Fibroblast of skin of scalp (primary cell): ENCODE data around the gene PIAS4.

Experiments used
- DNase-seq: peaks from one replicate; pipeline ENCODE4 v3.0.0-alpha.2; 2013

Gene PIAS4

DNA sequence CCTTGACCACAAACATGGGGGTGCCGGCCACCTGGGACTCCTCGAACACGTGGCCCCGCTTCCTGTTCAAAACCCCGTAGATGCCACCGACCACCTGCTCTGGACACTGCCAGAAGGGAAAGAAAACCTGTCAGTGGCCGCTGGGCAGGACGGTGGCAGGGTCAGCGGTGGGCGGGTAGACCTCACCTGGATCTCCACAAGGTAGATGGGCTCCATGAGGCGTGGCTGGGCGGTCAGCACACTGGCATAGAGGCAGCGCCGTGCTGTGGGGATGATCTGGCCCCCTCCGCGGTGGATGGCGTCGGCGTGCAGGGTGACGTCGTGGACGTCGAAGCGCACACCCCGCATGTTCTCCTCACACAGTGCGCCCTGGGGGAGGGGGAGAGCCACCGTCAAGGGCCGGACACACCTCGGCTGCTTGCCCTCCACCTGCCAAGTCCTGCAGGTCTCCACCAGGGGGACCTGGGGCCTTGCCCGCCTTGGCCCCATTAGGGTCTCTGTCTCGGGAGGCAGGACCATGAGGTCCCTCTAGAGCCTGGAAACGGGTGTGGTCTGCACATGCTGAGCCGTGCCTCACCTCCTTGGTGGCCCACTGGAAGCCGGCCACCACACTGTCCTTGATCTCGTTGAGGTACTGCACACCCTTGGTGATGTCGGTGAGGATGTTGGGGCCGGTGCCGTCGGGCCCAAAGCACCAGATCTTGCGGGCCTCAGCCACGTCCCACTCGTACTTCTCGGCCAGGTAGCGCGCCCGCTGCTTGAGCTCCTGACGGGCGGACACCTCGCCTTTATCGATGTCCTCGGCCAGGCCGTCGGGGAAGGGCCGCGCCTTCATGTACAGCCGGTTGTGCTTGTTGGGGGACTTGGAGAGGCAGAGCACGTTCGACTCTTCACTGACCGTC lies 30.0 kb upstream of the PIAS4 start:
- no peak for DNase-seq

DNA sequence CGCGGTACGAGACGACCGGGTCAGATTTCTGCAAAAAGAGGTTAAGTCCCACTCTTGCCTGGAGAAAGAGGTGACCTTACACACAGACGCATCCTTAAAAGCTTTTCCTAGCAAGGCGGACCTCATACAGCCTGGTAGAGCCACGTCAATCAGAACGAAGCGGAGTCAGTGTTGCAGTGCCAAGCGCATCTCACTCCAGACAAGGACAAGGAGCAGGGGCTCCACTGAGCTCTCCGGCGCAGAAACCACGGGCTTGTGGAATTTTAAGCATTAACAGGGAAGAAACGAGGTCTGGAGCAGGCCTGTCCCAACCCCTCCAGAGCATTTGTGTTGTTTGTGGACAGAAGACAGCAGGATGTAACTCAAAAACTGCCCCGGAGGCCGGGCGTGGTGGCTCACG lies 29.4 kb upstream of the PIAS4 start:
- DNase-seq, result no peak

DNA sequence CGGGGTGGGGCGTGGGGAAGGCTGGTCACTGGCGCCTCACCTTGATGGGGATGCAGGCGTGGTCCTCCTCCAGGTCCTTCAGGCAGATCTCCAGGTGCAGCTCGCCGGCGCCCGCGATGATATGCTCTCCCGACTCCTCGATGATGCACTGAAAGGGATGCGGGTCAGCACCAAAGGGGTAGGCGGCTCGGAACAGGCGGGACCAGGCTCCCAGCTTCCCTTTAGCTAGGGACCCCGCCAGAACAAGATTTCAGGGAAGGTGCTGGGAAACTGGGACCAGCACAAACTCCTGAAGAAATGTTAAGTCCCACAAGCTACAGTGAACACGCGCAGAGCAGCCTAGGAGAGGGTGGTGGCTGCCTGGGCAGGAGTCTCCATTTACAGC lies 28.3 kb upstream of the PIAS4 start:
- no peak for DNase-seq

DNA sequence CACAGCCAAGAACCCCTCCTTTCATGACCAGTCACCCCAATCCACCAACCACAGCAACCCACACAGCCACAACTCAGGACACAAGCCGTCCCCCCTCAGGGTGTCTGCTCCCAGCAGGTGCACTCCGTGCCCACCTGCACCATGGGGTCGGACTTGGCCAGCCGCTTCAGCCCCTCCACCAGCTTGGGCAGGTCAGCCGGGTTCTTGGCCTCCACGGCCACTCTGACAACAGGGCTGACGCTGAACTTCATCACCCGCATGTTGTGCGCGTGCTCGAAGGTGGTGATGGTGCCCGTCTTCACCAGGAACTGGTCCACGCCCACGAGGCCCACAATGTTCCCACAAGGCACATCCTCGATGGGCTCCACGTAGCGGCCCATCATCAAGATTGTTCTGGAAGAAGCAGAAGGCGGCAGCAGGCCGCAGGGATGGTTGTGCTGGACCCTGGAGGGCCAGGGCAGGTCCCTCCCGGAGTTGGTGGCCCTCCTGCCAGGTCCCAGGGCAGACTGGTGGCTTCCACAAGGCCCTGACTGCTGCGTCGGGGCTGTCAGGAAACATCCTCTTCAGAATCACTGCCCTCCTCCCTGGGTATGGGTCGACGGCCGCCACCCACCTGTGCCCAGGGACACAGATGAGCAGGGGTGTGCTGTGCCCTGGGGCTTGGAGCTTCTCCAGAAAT lies 27.7 kb upstream of the PIAS4 start:
- DNase-seq, result no peak

DNA sequence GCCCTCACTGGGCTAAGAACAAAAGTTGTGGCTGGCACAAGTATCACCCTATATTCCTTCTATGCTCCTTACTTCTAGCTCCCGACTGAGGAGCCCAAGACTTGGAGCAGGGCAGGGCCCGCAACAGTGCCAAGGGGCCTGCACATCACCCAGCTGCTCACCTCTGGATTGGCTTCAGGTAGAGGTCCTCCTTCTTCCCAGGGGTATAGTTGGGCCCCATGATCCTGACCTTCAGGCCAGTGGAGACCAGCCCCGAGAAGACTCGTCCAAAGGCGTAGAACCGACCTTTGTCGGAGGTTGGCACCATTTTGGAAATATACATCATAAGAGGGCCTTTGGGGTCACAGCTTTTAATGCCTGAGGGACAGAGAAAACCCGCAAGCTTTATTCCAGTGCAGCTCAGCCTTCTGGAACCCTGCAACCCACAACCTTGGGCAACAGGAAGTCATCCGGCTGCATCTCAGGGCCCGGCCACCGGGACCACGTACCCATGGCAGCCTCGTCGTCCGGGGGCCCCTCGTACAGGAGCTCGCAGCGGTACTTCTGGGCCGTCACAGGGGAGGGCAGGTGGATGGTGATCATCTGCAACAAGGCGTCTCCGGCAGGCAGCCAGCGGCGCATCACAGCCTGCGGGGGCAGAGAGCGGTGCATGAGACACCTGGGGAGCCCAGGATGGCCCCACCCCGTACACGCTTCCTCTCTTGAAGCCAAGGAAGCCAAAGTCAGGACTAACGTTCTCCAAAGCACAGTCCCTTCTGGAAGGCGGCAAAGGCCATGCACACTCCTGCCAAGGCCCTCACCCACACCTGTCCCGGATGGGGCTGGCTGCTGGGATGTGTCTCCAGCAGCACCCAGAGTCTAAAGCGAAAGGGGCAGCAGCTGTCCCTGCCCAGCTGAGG lies 26.9 kb upstream of the PIAS4 start:
- DNase-seq, result no peak

DNA sequence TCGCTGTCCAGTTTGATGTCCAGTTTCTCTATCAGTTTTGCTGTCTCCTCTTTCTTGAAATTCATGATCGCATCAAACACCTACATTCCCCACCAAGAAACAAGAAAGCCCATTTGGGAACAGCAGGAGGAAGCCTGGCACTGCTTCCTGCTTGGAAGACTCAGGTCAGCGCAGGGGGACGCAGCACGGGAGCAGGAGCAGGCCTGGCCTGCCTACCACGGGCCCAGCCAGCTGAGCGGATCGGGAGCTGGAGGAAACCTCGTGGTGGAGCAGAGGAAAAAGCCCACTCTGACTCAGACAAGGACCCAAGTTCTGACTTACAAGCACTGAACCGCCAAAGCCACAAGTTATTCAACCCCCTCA lies 26.2 kb upstream of the PIAS4 start:
- no peak for DNase-seq

DNA sequence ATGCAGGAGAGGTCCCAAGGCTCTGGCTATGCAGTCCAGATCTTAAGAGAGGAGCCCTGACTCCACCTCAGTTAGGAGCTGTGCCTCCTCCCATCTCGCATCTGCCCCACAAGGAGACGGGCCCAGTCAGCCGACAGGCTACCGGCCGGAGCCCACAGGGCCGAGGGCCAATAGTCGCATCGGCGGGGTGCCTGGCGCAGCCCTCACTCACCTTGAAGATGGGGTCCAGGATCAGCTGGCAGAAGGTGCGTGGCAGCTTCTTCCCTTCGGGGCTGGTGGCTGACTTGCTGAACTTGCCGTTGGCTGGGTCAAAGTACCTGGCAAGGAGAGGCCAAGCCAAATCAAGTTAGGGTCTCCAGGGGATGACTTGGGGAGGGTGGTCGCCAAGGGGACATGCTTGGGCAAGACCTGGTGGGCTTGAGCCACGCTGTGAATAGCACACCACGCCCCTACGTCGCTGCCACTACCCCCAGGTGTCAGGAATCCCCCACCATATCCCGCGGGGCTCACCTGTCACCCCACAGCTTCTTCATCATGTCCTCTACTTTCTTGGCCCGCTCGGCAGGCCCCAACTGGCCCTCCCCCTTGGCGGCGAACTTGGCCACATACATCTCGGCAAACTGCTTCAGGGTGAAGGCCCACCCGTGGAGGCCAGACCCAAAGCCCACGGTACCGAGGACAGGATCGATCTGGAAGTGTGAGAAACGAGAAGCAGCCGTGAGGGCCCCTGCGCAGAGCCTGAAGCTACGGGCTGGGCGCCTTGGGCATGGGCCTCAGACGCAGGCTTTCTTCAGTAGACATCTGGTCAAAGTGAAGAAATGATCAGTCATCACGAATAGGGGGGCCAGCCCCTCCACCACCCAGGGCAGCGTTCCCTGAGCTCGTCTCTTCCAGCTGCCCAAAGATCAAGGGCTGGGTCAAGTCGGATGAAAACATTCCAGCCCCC lies 25.5 kb upstream of the PIAS4 start:
- no peak for DNase-seq

DNA sequence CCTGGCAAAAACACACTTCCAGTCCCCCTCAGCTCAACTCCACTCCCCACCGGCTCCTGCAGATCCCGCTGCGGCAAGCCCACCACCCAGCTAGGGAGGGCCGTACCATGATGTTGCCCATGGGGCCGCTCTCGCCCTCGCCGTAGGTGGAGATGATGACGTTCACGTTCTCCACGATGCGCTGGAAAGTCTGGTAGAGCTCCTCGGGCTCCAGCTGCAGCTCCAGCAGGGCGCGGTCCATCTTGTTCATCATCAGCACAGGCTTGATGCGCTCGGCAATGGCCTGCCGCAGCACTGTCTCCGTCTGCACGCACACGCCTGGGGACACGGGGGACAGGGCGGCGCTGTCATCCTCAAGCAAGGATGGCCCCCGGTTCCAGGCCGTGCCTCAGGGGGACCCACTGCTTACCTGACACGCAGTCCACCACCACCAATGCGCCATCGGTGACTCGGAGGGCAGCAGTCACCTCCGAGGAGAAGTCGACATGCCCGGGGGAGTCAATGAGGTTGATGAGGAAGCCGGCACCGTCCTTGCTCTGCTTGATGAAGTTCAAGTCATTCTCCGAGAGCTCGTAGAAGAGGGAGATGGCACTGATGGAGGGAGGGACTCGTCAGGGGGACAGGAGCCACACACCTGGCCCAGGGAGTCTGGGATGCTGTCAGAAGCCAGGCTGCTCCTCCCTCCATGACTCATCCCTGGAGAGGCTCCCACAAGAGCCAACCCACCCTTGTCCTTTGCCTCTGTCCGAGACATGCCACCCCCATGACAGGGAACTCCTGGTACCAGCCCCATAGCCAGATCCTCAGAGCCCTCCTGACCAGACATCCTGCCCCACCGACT lies 24.6 kb upstream of the PIAS4 start:
- peak; percentile 55 for DNase-seq

DNA sequence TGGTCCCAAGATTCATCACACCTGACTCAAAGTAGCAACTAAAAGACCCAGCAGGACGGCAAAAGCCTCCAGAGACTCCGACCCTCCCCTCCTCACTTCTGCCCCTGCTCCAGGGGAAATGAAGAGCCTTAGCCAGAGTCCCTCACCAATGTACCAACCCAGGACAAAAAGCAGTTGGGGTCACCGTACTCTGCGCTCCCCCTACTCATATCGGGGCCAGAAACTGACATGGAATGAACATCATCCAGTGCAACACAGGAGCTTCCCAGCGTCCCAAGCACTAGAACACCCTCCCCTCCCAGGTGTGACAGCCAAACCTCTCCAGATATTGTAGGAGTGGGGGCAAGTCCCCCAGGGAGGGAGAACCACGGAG lies 24.0 kb upstream of the PIAS4 start:
- DNase-seq, result no peak

DNA sequence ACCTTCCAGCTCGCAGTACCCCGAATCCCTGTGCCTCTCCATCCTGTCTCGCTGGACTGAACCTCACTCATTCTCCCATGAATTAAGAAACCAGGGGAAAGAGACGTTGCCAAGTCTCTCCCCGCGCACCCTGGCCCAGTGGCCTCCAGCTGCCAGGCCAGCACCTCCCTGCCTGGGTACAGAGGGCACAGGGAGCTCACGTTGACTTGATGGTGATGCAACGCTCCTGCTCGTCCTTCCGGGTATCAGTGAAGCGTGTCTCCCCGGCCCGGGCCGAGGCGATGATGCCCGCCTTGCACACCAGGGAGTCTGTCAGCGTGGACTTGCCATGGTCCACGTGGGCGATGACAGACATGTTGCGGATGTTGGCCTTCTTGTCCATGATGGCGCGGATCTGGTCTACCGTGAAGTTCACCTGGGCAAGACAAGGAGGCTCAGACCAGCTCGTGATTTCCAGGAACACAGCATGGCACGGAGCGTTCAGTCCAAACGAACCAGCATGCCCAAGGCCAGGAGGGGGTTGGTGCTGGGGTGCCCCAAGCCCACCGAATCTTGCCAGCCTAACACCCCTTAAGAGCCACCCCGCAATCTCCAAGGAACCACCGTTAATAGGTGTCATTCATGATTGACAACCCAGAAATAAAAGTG lies 23.5 kb upstream of the PIAS4 start:
- DNase-seq, result peak; percentile 55

DNA sequence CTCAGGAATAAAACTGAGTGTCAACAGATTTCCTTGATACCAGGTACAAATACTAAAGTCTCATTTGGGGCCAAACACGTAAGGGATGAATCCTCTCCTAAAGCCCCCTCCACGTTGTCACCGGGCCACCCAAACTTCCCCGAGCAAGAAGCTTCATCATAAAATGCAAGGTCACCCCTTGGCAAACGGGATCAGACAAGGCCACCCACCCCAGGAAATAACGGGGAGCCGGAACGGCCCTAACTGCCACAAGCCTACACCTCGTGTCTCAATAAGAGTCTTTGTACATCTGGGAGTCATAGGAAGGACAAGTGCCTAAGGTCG lies 23.0 kb upstream of the PIAS4 start:
- no peak for DNase-seq

DNA sequence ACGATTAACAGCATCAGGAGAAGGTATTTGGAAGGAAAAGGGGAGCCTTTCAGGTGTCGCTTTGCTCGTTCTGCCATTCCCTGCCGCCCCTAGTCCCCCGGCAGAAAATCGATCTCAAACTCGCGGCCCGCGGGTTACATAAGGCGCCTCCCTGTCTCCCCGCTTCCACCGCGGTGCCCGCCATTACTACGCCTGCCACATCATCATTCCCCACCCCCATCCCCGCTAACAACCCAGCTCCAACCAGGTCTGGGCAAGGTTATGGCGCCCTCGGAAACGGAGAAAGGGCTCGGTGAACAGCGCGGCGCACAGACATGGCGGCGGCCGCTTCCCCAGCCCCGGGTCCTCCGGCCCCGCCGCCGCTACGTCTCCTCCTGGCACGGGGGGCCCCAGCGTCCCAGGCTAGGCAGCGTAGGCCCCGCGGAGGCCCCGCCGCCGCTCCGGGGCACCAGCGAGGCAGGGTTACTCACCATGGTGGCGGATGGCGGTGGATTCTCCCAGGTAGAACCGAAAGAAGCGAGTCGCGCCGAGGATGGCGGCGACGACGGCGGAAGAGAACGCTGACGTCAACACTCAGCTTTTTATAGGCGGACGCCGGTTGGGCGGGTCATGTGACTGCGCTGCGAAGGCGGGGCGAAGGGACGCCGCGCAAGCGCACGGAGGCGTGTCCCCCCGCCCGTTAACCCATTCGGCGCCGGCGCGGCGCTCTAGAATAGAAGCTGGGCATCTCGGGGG lies 22.5 kb upstream of the PIAS4 start, which contains the start of gene EEF2:
EEF2 (minus strand) TSS at position 556 of the 735 bp plus-strand sequence; CDS start at position 473, 83 bp downstream.
- peak; percentile 93 for DNase-seq

DNA sequence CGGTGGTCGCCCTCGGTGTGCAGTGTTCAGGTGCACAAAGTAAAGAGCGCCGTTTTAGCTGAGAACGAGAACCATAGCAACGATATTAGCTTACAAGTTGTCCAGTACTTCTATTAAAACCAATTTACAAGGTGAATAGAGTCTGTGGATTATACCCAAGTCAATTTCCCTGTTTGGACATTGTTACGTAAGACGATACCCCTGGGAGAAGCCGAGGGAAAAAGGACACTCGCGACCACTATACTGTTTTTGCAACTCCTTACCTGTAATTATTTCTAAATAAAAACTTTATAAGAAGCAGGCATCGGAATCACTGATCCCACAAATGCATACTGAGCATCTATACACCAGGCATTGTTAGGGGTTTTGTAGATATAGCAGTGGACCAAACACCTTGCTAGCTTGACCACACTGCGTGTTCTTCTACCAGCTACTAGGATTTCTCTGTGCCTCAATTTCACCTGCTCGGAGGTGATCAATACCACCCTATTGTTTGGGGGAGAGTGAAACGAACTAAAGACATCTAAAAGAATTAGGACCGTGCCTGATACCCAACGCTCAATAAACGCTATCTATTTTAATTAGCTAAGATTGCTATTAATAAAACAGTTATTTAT lies 21.8 kb upstream of the PIAS4 start:
- DNase-seq, result no peak

DNA sequence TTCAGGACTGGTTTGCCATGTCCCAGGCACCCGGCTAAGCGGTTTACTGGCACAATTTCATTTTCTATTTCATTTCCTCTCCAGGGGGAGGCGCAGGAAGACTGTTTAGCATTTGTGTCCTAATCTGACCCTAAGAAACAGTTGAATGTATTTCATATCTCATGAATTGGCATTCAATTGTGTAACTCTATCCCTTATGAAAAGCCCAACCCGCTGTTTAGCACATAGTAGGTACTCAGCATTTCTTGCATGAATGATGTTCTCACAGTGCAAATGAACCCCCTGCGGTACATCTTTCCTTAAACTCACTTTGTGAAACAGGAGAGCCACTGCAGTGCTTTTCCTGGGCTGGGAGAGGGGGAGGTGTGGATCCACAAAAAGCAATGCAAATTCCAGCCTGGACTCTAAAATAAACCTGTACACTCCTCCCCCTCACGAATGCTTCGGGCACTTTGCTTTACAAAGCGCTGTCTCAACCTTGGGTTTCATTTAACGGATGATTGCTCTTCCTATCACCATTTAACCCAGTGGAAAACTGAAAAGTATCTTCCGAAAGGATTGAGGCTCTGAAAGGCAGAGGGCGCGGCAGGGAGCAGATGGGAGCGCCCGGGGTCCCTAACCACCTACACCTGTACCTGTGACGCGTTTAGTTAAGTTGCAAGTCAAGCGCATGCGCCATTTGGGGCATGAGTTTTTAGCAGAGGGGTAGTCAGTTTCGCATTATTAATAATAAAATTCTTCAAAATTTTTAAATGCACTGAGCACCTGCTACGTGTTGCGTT lies 21.1 kb upstream of the PIAS4 start:
- DNase-seq, result peak; percentile 82

DNA sequence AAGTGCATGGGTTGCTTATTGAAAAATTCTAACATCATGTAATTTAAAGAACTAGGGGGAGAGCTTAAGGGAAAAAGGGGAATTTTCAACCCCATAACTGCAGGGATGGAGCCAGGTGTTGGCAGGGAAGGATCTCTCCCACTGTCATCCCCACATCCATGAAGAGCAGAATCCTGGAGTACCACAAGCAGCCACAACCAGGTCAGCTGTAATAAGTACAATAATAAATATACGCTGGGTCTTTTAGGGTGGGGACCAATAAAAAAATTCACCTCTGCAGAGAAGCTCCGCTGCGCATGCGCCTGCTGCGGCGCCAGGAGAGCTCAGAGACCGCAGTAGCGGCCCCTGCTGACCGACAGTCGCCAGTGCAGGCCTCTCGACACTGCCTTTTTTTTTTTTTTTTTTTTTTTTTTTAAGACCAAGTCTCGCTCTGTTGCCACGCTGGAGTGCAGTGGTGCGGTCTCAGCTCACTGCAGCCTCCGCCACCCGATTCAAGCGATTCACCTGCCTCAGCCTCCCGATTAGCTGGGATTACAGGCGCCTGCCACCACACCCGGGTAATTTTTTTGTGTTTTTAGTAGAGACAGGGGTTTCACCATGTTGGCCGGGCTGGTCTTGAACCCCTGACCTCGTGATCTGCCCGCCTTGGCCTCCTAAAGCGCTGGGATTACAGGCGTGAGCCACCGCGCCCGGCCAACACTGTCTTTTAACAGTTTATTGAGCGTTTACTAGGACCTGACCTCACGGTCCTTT lies 19.7 kb upstream of the PIAS4 start:
- DNase-seq, result peak; percentile 83

DNA sequence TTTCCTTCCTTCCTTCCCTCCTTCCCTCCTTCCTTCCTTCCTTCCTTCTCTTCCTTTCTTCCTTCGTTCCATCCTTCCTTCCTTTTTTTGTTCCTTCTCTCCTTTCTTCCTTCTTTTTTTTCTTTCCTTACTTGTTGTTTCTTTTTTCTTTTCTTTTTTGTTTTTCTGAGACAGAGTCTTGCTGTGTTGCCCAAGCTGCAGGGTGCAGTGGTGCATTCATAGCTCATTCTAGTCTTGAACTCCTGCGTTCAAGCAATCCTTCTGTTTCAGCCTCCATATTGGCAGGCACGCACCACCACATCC lies 16.8 kb upstream of the PIAS4 start:
- DNase-seq, result no peak

DNA sequence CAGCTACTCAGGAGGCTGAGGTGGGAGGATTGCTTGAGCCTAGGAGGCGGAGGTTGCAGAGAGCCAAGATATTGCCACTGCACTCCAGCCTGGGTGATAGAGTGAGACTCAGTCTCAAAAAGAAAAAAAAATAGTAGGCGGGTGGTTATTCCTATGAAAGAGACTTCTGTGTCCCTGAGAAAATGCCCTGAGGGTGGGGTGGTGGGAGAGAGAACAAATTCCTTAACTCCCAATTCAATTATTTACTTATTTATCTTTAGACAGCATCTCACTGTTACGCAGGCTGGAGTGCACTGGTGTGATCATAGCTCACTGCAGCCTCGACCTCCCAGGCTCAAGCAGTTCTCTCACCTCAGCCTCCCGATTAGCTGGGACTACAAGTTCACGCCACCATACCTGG lies 11.9 kb upstream of the PIAS4 start:
- no peak for DNase-seq
